Vagina (tissue), 2 donors: ENCODE data around the gene DPP10. TPM values are rescaled to one million over a fixed set of nuclear protein-coding genes. Genes with fewer than 3 reads are reported as not detected.

Source experiments
- DNase-seq, 2 donors: peaks; one replicate each; pipeline ENCODE4 v3.0.0-alpha.2; 2017; ENCODE audit errors: extremely low spot score in 2 of 2
- H3K27ac ChIP-seq: fragments of 200-600 bp; sonication (generic); one replicate; pipeline ENCODE4 v1.5.1; 2019
- H3K27me3 ChIP-seq: fragments of 200-600 bp; sonication (generic); one replicate; pipeline ENCODE4 v1.5.1; 2019
- H3K36me3 ChIP-seq, 2 donors: fragments of 200-600 bp; sonication (generic); one replicate each; pipeline ENCODE4 v1.5.1; 2017 to 2019
- H3K4me1 ChIP-seq: fragments of 200-600 bp; sonication (generic); one replicate; pipeline ENCODE4 v1.5.1; 2019
- H3K4me3 ChIP-seq, 2 donors: fragments of 200-600 bp; sonication (generic); 1 replicate in 1 of 2; 2 replicates in 1 of 2; pipeline ENCODE4 v1.5.1; 2016 to 2019
- H3K9me3 ChIP-seq: fragments of 200-600 bp; sonication (generic); one replicate; pipeline ENCODE4 v1.5.1; 2019
- CTCF ChIP-seq, 3 experiments: fragments of 450-650 bp in 2 of 3; fragments of 200-600 bp in 1 of 3; sonication (generic) in 1 of 3; IDR thresholded peaks; one replicate each; pipeline ENCODE4 v1.5.1; 2017 to 2019; ENCODE audit warnings: antibody characterized with exemption in 3 of 3, mild to moderate bottlenecking in 2 of 3, moderate library complexity in 2 of 3
- POLR2A ChIP-seq, 2 donors: fragments of 450-650 bp; IDR thresholded peaks; one replicate each; pipeline ENCODE4 v1.6.1; 2017; ENCODE audit warnings: antibody characterized with exemption in 2 of 2, mild to moderate bottlenecking in 2 of 2, moderate library complexity in 2 of 2
- POLR2AphosphoS5 ChIP-seq, 2 donors: sonication (generic); formaldehyde crosslinking; IDR thresholded peaks; one replicate each; pipeline ENCODE4 v1.9.0; 2017; ENCODE audit warnings: antibody characterized with exemption in 2 of 2, mild to moderate bottlenecking in 2 of 2, low read depth in 1 of 2; ENCODE audit not compliant: insufficient read depth in 1 of 2
- intact Hi-C: fragments of 100-400 bp; cut with DNase I; formaldehyde crosslinking; loops from one replicate; pipeline ENCODE4 v1.15.1; 2023
- total RNA-seq: library from RNA; depleted of rRNA; stranded (reverse); fragments of >200 nt; gene quantifications from one replicate; pipeline ENCODE4 v1.2.3, GENCODE V29; 2016

The DPP10 gene
- total RNA-seq, 1 donor from 2014 or later: not detected

- DNase-seq: no peak
- Histone ChIP-seq H3K27ac (no peak overlapping the region), H3K4me3 (no peak overlapping the region), H3K36me3 (no peaks in the 10 kb centered on the region), H3K9me3 (no peaks in the 10 kb centered on the region), H3K4me1 (no peaks in the 10 kb centered on the region), H3K27me3 (no peaks in the 10 kb centered on the region)
- TF ChIP-seq CTCF (IDR thresholded peaks at IDR 0.05) (no peak), POLR2A (IDR thresholded peaks at IDR 0.05) (no peak), POLR2AphosphoS5 (IDR thresholded peaks at IDR 0.05; ENCODE audit: insufficient read depth in 1 of 2, low read depth in 1 of 2) (no peak)
- intact Hi-C loops: no loop called here
Measured at GRCh38 chr2:114569166-114569565, 126.7 kb downstream of the DPP10 start.

- TF ChIP-seq POLR2AphosphoS5 (IDR thresholded peaks at IDR 0.05; ENCODE audit: insufficient read depth in 1 of 2, low read depth in 1 of 2): no peak
- TF ChIP-seq CTCF (IDR thresholded peaks at IDR 0.05): no peak
- no peak for TF ChIP-seq POLR2A (IDR thresholded peaks at IDR 0.05)
- no peak for DNase-seq
- Histone ChIP-seq H3K9me3 (no peaks in the 10 kb centered on the region), H3K27me3 (no peaks in the 10 kb centered on the region), H3K36me3 (no peaks in the 10 kb centered on the region), H3K4me1 (no peaks in the 10 kb centered on the region), H3K27ac (no peak overlapping the region), H3K4me3 (no peak overlapping the region)
- intact Hi-C loops: no loop called here
Measured at GRCh38 chr2:114577657-114578056, 135.2 kb downstream of the DPP10 start.

- no peak overlapping the region for H3K27ac ChIP-seq
- intact Hi-C loops: no loop called here
- no peaks in the 10 kb centered on the region for H3K36me3 ChIP-seq
- H3K4me1 ChIP-seq: no peaks in the 10 kb centered on the region
- no peaks in the 10 kb centered on the region for H3K27me3 ChIP-seq
- DNase-seq: no peak
- no peak overlapping the region for H3K4me3 ChIP-seq
- TF ChIP-seq POLR2AphosphoS5 (IDR thresholded peaks at IDR 0.05; ENCODE audit: insufficient read depth in 1 of 2, low read depth in 1 of 2) (no peak), POLR2A (IDR thresholded peaks at IDR 0.05) (no peak), CTCF (IDR thresholded peaks at IDR 0.05) (no peak)
- no peaks in the 10 kb centered on the region for H3K9me3 ChIP-seq
Measured at GRCh38 chr2:114579542-114579941, 137.1 kb downstream of the DPP10 start.

- TF ChIP-seq POLR2A (IDR thresholded peaks at IDR 0.05): no peak
- no peak for TF ChIP-seq POLR2AphosphoS5 (IDR thresholded peaks at IDR 0.05; ENCODE audit: insufficient read depth in 1 of 2, low read depth in 1 of 2)
- no peak for TF ChIP-seq CTCF (IDR thresholded peaks at IDR 0.05)
- Histone ChIP-seq H3K27me3 (no peaks in the 10 kb centered on the region), H3K4me3 (no peak overlapping the region), H3K4me1 (no peaks in the 10 kb centered on the region), H3K27ac (no peak overlapping the region), H3K9me3 (no peaks in the 10 kb centered on the region), H3K36me3 (no peaks in the 10 kb centered on the region)
- DNase-seq: no peak
- intact Hi-C loops: no loop called here
Measured at GRCh38 chr2:114580691-114581090, 138.2 kb downstream of the DPP10 start.

GRCh38 chr2:114598329-114598728 is 155.9 kb downstream of the DPP10 start:
- no peak for DNase-seq
- H3K4me3 ChIP-seq: no peak overlapping the region
- no peaks in the 10 kb centered on the region for H3K36me3 ChIP-seq
- TF ChIP-seq POLR2AphosphoS5 (IDR thresholded peaks at IDR 0.05; ENCODE audit: insufficient read depth in 1 of 2, low read depth in 1 of 2) (no peak), CTCF (IDR thresholded peaks at IDR 0.05) (no peak), POLR2A (IDR thresholded peaks at IDR 0.05) (no peak)
- no peaks in the 10 kb centered on the region for H3K27me3 ChIP-seq
- no peak overlapping the region for H3K27ac ChIP-seq
- H3K9me3 ChIP-seq: no peaks in the 10 kb centered on the region
- intact Hi-C loops: no loop called here
- no peaks in the 10 kb centered on the region for H3K4me1 ChIP-seq
